ENCODE measurements around the gene KRTAP20-1.

KRTAP20-1 gene

GRCh38 chr21:30616125-30616524 lies at the start of gene KRTAP20-1:
Gene KRTAP20-1 (plus strand): TSS chr21:30616425. CDS start chr21:30616455, 30 bp downstream.
- no peak for DNase-seq

- no peak for DNase-seq
Observed at GRCh38 chr21:30567617-30568016, 48.6 kb upstream of the KRTAP20-1 start.

- no peak for DNase-seq
Observed at GRCh38 chr21:30577766-30578165, 38.5 kb upstream of the KRTAP20-1 start.

GRCh38 chr21:30579346-30579745 lies 36.9 kb upstream of the KRTAP20-1 start:
- no peak for DNase-seq

- no peak for DNase-seq
Observed at GRCh38 chr21:30580132-30580531, 36.1 kb upstream of the KRTAP20-1 start.

- DNase-seq = no peak
Observed at GRCh38 chr21:30582870-30583269, 33.4 kb upstream of the KRTAP20-1 start.

- DNase-seq = peak in 1 of 2 experiments; percentile 23
Observed at GRCh38 chr21:30590297-30590696, 25.9 kb upstream of the KRTAP20-1 start, which contains the start of gene KRTAP22-2. Gene KRTAP22-2 (minus strand): TSS chr21:30590397.

- no peak for DNase-seq
Observed at GRCh38 chr21:30592140-30592539, 24.1 kb upstream of the KRTAP20-1 start, which contains the start of gene KRTAP6-3. Gene KRTAP6-3 (plus strand): TSS chr21:30592440. CDS start chr21:30592446, 6 bp downstream.

- DNase-seq = no peak
Observed at GRCh38 chr21:30598802-30599201, 17.4 kb upstream of the KRTAP20-1 start, which contains the start of gene KRTAP6-2. Gene KRTAP6-2 (minus strand): TSS chr21:30598902. CDS start chr21:30598874, 28 bp downstream.

- DNase-seq = no peak
Observed at GRCh38 chr21:30600787-30601186, 15.4 kb upstream of the KRTAP20-1 start, which contains the start of gene KRTAP22-1. Gene KRTAP22-1 (plus strand): TSS chr21:30601087.

GRCh38 chr21:30605968-30606367 lies 10.3 kb upstream of the KRTAP20-1 start:
- peak in 1 of 2 experiments; percentile 8 for DNase-seq

GRCh38 chr21:30612132-30612531 lies 4.1 kb upstream of the KRTAP20-1 start:
- DNase-seq = no peak

- DNase-seq = no peak
Observed at GRCh38 chr21:30613836-30614235, 2.4 kb upstream of the KRTAP20-1 start, which contains the start of gene KRTAP6-1. Gene KRTAP6-1 (minus strand): TSS chr21:30613930. CDS start chr21:30613904, 26 bp downstream.

GRCh38 chr21:30615199-30615598 lies 1.0 kb upstream of the KRTAP20-1 start:
- DNase-seq = no peak

GRCh38 chr21:30620080-30620479 lies 3.9 kb downstream of the KRTAP20-1 start:
- no peak for DNase-seq

GRCh38 chr21:30620522-30620921 lies 4.3 kb downstream of the KRTAP20-1 start, which contains the start of gene KRTAP20-4:
Gene KRTAP20-4 (plus strand): TSS chr21:30620627.
- peak in 1 of 2 experiments; percentile 59 for DNase-seq

- DNase-seq = no peak
Observed at GRCh38 chr21:30623362-30623761, 7.1 kb downstream of the KRTAP20-1 start.

- no peak for DNase-seq
Observed at GRCh38 chr21:30625449-30626165, 9.4 kb downstream of the KRTAP20-1 start.

- DNase-seq = no peak
Observed at GRCh38 chr21:30628109-30628508, 11.9 kb downstream of the KRTAP20-1 start.

GRCh38 chr21:30629200-30629599 lies 13.0 kb downstream of the KRTAP20-1 start:
- no peak for DNase-seq

GRCh38 chr21:30634906-30635305 lies 18.7 kb downstream of the KRTAP20-1 start, which contains the start of gene KRTAP20-2:
Gene KRTAP20-2 (plus strand): TSS chr21:30635206. CDS start chr21:30635264, 58 bp downstream.
- DNase-seq = no peak

- no peak for DNase-seq
Observed at GRCh38 chr21:30638686-30639085, 22.5 kb downstream of the KRTAP20-1 start.

- no peak for DNase-seq
Observed at GRCh38 chr21:30642564-30642963, 26.3 kb downstream of the KRTAP20-1 start, which contains the start of gene KRTAP20-3. Gene KRTAP20-3 (plus strand): TSS chr21:30642864.

GRCh38 chr21:30646904-30647414 lies 30.7 kb downstream of the KRTAP20-1 start:
- no peak for DNase-seq
